ENCODE data around the gene EIF4E. TPM values are rescaled to one million over a fixed set of nuclear protein-coding genes. Genes with fewer than 3 reads are reported as not detected.
"Not testable (repeated sequence)": the region's sequence is repeated elsewhere in the genome, so short reads cannot be mapped to it uniquely, and the experiment has no call there.

Gene EIF4E
- total and polyA plus RNA-seq, 2 experiments from 2014 or later, result 122 to 124 TPM

- H3K4me1 ChIP-seq (ENCODE audit: insufficient read depth), result no peaks in the 10 kb centered on the region
- TF ChIP-seq EZH2phosphoT487 (IDR thresholded peaks at IDR 0.05; ENCODE audit: low read depth, severe bottlenecking, unreplicated experiment) (no peak), EZH2 (IDR thresholded peaks at IDR 0.05; ENCODE audit: borderline replicate concordance) (no peak), CTCF (IDR thresholded peaks at IDR 0.05; ENCODE audit: poor library complexity) (no peak)
- H3K4me2 ChIP-seq, result no peak overlapping the region
- no peak overlapping the region for H3K4me3 ChIP-seq
- no peaks in the 10 kb centered on the region for H3K9me3 ChIP-seq (ENCODE audit: low read depth)
- DNase-seq (ENCODE audit: low spot score), result no peak
- no peaks in the 10 kb centered on the region for H3K27me3 ChIP-seq
- H3K9me2 ChIP-seq (replicated peaks; ENCODE audit: insufficient read depth), result no peaks in the 10 kb centered on the region
- no peak overlapping the region for H3K27ac ChIP-seq
- no peaks in the 10 kb centered on the region for H3K36me3 ChIP-seq (replicated peaks; ENCODE audit: insufficient read depth, low read depth)
- no peak overlapping the region for H2AFZ ChIP-seq
- no peaks in the 10 kb centered on the region for H4K20me1 ChIP-seq (ENCODE audit: insufficient read depth, poor library complexity, severe bottlenecking)
- no peaks in the 10 kb centered on the region for H3K79me2 ChIP-seq
Observed at GRCh38 chr4:98845960-98846359, 83.0 kb downstream of the EIF4E start.

DNA sequence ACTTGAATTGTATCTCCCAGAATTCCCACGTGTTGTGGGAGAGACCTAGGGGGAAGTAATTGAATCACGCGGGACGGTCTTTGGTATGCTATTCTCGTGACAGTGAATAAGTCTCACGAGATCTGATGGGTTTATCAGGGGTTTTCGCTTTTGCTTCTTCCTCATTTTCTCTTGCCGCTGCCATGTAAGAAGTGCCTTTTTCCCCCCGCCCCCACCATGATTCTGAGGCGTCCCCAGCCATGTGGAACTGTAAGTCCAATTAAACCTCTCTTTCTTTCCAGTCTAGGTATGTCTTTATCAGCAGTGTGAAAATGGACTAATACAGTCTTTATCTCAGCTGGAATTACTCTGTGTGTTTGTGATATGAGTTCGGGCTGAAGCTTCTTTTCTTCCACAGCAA lies 86.0 kb downstream of the EIF4E start:
- H3K9me2 ChIP-seq (replicated peaks; ENCODE audit: insufficient read depth); H3K4me3 ChIP-seq; H3K4me2 ChIP-seq; H4K20me1 ChIP-seq (ENCODE audit: insufficient read depth, poor library complexity, severe bottlenecking); H3K9me3 ChIP-seq (ENCODE audit: low read depth); H3K27me3 ChIP-seq; H3K4me1 ChIP-seq (ENCODE audit: insufficient read depth); H3K27ac ChIP-seq; H2AFZ ChIP-seq; H3K36me3 ChIP-seq (replicated peaks; ENCODE audit: insufficient read depth, low read depth); H3K79me2 ChIP-seq; DNase-seq (ENCODE audit: low spot score): not testable (repeated sequence)
- WGBS (ENCODE audit: low lambda C conversion rate, missing lambda C conversion rate), result 92% methylated on average over 11 of the region's 11 CpGs

DNA sequence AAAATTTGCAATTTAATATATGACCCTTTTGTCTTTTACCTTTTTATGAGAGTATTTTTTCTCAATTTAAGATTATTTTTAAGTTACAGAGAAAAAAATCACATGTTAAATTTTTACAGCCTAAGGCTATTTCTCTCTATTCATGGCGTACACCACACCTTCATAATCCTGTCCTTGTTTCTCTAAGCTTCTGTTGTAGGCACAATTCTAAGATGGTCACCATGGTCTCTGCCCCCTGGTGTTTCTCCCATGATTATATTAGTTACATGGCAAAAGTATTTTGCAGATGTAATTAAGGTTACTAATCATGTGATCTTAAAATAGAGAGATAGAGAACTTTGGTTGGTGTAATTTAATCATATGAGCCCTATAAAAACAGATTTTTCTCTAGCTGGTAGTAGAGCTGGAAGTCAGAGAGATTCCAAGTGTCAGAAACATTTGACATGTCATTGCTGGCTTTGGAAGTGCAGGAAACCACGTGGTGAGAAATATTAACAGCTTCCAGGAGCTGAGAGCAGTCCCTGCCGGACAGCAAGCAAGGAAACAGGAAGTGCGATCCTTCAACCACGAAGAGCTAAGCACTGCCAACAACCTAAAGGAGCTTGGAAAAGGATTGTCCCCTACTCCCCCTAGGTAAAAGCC lies 89.8 kb downstream of the EIF4E start:
- Histone ChIP-seq H3K4me3 (no peak overlapping the region), H3K4me2 (no peak overlapping the region), H3K9me2 (replicated peaks; ENCODE audit: insufficient read depth) (no peaks in the 10 kb centered on the region), H3K36me3 (replicated peaks; ENCODE audit: insufficient read depth, low read depth) (no peaks in the 10 kb centered on the region), H4K20me1 (ENCODE audit: insufficient read depth, poor library complexity, severe bottlenecking) (no peaks in the 10 kb centered on the region), H3K27ac (no peak overlapping the region), H3K79me2 (no peaks in the 10 kb centered on the region), H3K9me3 (ENCODE audit: low read depth) (no peaks in the 10 kb centered on the region), H3K4me1 (ENCODE audit: insufficient read depth) (no peaks in the 10 kb centered on the region), H3K27me3 (no peaks in the 10 kb centered on the region), H2AFZ (no peak overlapping the region)
- WGBS (ENCODE audit: low lambda C conversion rate, missing lambda C conversion rate), result 59% methylated on average over 5 of the region's 5 CpGs
- TF ChIP-seq CTCF (IDR thresholded peaks at IDR 0.05; ENCODE audit: poor library complexity), result no peak
- peak; percentile 8 for DNase-seq (ENCODE audit: low spot score)

DNA sequence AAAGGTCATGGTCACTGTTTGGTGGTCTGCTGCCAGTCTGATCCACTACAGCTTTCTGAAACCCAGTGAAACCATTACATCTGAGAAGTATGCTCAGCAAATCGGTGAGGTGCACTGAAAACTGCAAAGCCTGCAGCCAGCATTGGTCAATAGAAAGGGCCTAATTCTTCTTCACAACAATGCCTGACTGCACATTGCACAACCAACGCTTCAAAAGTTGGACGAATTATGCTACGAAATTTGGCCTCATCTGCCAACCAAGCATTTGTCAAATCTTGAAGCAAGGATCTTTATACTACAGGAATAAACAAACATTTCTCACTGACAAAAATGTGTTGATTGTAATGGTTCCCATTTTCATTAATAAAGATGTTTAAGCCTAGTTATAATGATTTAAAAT lies 90.4 kb downstream of the EIF4E start:
- no peak for TF ChIP-seq EZH2phosphoT487 (IDR thresholded peaks at IDR 0.05; ENCODE audit: low read depth, severe bottlenecking, unreplicated experiment)
- no peak for TF ChIP-seq EZH2 (IDR thresholded peaks at IDR 0.05; ENCODE audit: borderline replicate concordance)
- no peak for TF ChIP-seq CTCF (IDR thresholded peaks at IDR 0.05; ENCODE audit: poor library complexity)
- Histone ChIP-seq H2AFZ (no peak overlapping the region), H3K79me2 (no peaks in the 10 kb centered on the region), H3K27me3 (no peaks in the 10 kb centered on the region), H4K20me1 (ENCODE audit: insufficient read depth, poor library complexity, severe bottlenecking) (no peaks in the 10 kb centered on the region), H3K4me3 (no peak overlapping the region), H3K4me2 (no peak overlapping the region), H3K9me3 (ENCODE audit: low read depth) (no peaks in the 10 kb centered on the region), H3K36me3 (replicated peaks; ENCODE audit: insufficient read depth, low read depth) (no peaks in the 10 kb centered on the region), H3K4me1 (ENCODE audit: insufficient read depth) (no peaks in the 10 kb centered on the region), H3K27ac (no peak overlapping the region), H3K9me2 (replicated peaks; ENCODE audit: insufficient read depth) (no peaks in the 10 kb centered on the region)
- 93% methylated on average over 4 of the region's 4 CpGs for WGBS (ENCODE audit: low lambda C conversion rate, missing lambda C conversion rate)
- DNase-seq (ENCODE audit: low spot score), result no peak

All from hepatocyte (in vitro differentiated cells).